AG04449 (cell line): ENCODE results near the gene PTGIR.

ENCODE experiments used
- CTCF ChIA-PET: fragments of 350-600 bp; formaldehyde crosslinking; extraction: SDS; loops from one replicate; lab custom pipeline; 2021; ENCODE audit warnings: antibody characterized with exemption; lab: Yijun Ruan, JAX
- POLR2A ChIA-PET: fragments of 400-600, 350-600 bp; formaldehyde crosslinking; extraction: SDS; loops from one replicate; lab custom pipeline; 2020; ENCODE audit warnings: antibody characterized with exemption, inconsistent platforms; lab: Yijun Ruan, JAX
- DNase-seq: peaks from one replicate; pipeline ENCODE4 v3.0.0-alpha.2; 2010; ENCODE audit warnings: low read depth, low spot score
- H3K4me3 ChIP-seq: 2 replicates; pipeline ENCODE4 v1.5.1; 2011; ENCODE audit warnings: low read depth, mild to moderate bottlenecking, control low read depth, low read length
- CTCF ChIP-seq: IDR thresholded peaks from one replicate; pipeline ENCODE4 v1.5.1; 2011; ENCODE audit warnings: mild to moderate bottlenecking, moderate library complexity, low read length, control low read depth, inconsistent platforms; ENCODE audit not compliant: insufficient read depth; ENCODE audit errors: missing control alignments

Gene PTGIR

GRCh38 chr19:46616631-46617322, 8.1 kb downstream of the PTGIR start:
- TF ChIP-seq CTCF, result peak; percentile 65
- POLR2A ChIA-PET, result interaction anchor here (0.9 kb wide), 1 partner anchor 44 kb away, joined by 3 read pairs; the partner anchor contains the start of gene DACT3
- no peak for DNase-seq
- CTCF ChIA-PET, result interaction anchor here (0.8 to 19.1 kb wide), 14 partner anchors 7 to 132 kb away, joined by 3 to 685 read pairs (median 4); partner anchors contain the start of genes DACT3 and PTGIR
- H3K4me3 ChIP-seq, result no peak overlapping the region

GRCh38 chr19:46615966-46616365, 8.9 kb downstream of the PTGIR start:
- no peak for DNase-seq
- ChIA-PET CTCF (interaction anchor here (1.1 to 19.1 kb wide), 10 partner anchors 7 to 133 kb away, joined by 3 to 685 read pairs (median 11); partner anchors contain the start of genes CALM3, DACT3 and PTGIR), POLR2A (no interaction called here)
- no peak for TF ChIP-seq CTCF
- no peak overlapping the region for H3K4me3 ChIP-seq

GRCh38 chr19:46614114-46614722, 10.7 kb downstream of the PTGIR start:
- peak; percentile 87 for TF ChIP-seq CTCF
- ChIA-PET POLR2A (interaction anchor here (0.6 to 1.1 kb wide), 2 partner anchors 14 to 17 kb away, joined by 3 to 4 read pairs; partner anchors contain the start of gene CALM3), CTCF (interaction anchor here (0.6 to 19.1 kb wide), 31 partner anchors 10 to 144 kb away, joined by 3 to 685 read pairs (median 5); partner anchors contain the start of genes CALM3, DACT3 and PTGIR)
- no peak overlapping the region for H3K4me3 ChIP-seq
- no peak for DNase-seq

GRCh38 chr19:46613525-46613924, 11.4 kb downstream of the PTGIR start:
- TF ChIP-seq CTCF, result no peak
- CTCF ChIA-PET, result interaction anchor here (0.6 to 19.1 kb wide), 28 partner anchors 10 to 145 kb away, joined by 3 to 685 read pairs (median 6); partner anchors contain the start of genes CALM3, DACT3 and PTGIR
- POLR2A ChIA-PET, result interaction anchor here (0.6 to 1.1 kb wide), 2 partner anchors 18 to 51 kb away, joined by 3 to 4 read pairs; no protein-coding TSS in a partner anchor
- no peak overlapping the region for H3K4me3 ChIP-seq
- DNase-seq, result no peak

GRCh38 chr19:46611776-46612175, 13.1 kb downstream of the PTGIR start:
- DNase-seq, result no peak
- no peak for TF ChIP-seq CTCF
- ChIA-PET POLR2A (interaction anchor here (0.8 to 2.0 kb wide), 3 partner anchors 10 to 49 kb away, joined by 3 to 6 read pairs (median 6); partner anchors contain the start of gene DACT3), CTCF (interaction anchor here (1.0 to 19.1 kb wide), 9 partner anchors 10 to 118 kb away, joined by 3 to 685 read pairs (median 20); partner anchors contain the start of genes CALM3, DACT3 and PTGIR)
- H3K4me3 ChIP-seq, result no peak overlapping the region
